CD4-positive, alpha-beta T cell (primary cell): ENCODE results near the gene MAP3K12. TPM values are rescaled to one million over a fixed set of nuclear protein-coding genes. Genes with fewer than 3 reads are reported as not detected.
A peak's percentile ranks its signal among the peaks of the same experiment; 100 is the strongest.

Experiments
- ATAC-seq: fragments of 200-7000 bp; cut with Tn5 transposase; one replicate; pipeline ENCODE4 v1.10.0; 2022; ENCODE audit warnings: mild to moderate bottlenecking; ENCODE audit not compliant: poor library complexity
- CTCF ChIA-PET: fragments of 350-600 bp; sonication (Branson Sonifier 250); formaldehyde crosslinking; loops from one replicate; lab custom pipeline; 2021; ENCODE audit warnings: antibody characterized with exemption, inconsistent platforms; lab: Charles Lee
- POLR2A ChIA-PET: fragments of 350-600 bp; sonication (Branson Sonifier 250); formaldehyde crosslinking; loops from one replicate; lab custom pipeline; 2021; ENCODE audit warnings: antibody characterized with exemption, inconsistent platforms; lab: Charles Lee
- DNase-seq, 14 experiments: peaks; one replicate each; pipeline ENCODE4 v3.0.0-alpha.2; 2013 to 2020; ENCODE audit warnings: mixed read lengths in 2 of 14
- H3K27ac ChIP-seq, 2 donors: one replicate each; pipeline versions ENCODE4 v1.5.1 to v1.7.0; 2013; ENCODE audit warnings: low read length in 2 of 2, low read depth in 1 of 2, mild to moderate bottlenecking in 1 of 2
- H3K27me3 ChIP-seq, 2 experiments: 1 replicate in 1 of 2; 2 replicates in 1 of 2; pipeline versions ENCODE4 v1.6.1 to v1.7.0; 2013; ENCODE audit warnings: low read length in 2 of 2, control low read depth in 1 of 2, mild to moderate bottlenecking in 1 of 2, moderate library complexity in 1 of 2; ENCODE audit not compliant: insufficient read depth in 2 of 2, control insufficient read depth in 1 of 2
- H3K36me3 ChIP-seq: one replicate; pipeline ENCODE4 v1.6.1; 2013; ENCODE audit warnings: low read length, control low read depth; ENCODE audit not compliant: insufficient read depth
- H3K4me1 ChIP-seq: one replicate; pipeline ENCODE4 v1.6.1; 2013; ENCODE audit warnings: low read length, control low read depth; ENCODE audit not compliant: insufficient read depth
- H3K4me3 ChIP-seq: one replicate; pipeline ENCODE4 v1.5.1; 2013; ENCODE audit warnings: mild to moderate bottlenecking, low read length, moderate library complexity
- H3K9me3 ChIP-seq, 2 experiments: 1 replicate in 1 of 2; 2 replicates in 1 of 2; pipeline versions ENCODE4 v1.6.1 to v1.7.0; 2013; ENCODE audit warnings: low read length in 2 of 2, mild to moderate bottlenecking in 2 of 2, control low read depth in 1 of 2, moderate library complexity in 1 of 2; ENCODE audit not compliant: control insufficient read depth in 1 of 2, insufficient read depth in 1 of 2
- H3K27ac Mint-ChIP-seq: one replicate; pipeline ENCODE4 v1.8.0; 2020; ENCODE audit warnings: mixed read lengths
- H3K27me3 Mint-ChIP-seq: one replicate; pipeline ENCODE4 v1.8.0; 2021; ENCODE audit warnings: mixed read lengths
- H3K36me3 Mint-ChIP-seq: one replicate; pipeline ENCODE4 v1.8.0; 2021; ENCODE audit warnings: low read depth, mixed read lengths
- H3K4me1 Mint-ChIP-seq: one replicate; pipeline ENCODE4 v1.8.0; 2021; ENCODE audit warnings: low read depth, mixed read lengths
- H3K4me3 Mint-ChIP-seq: one replicate; pipeline ENCODE4 v1.8.0; 2020; ENCODE audit warnings: mild to moderate bottlenecking, mixed read lengths
- H3K9me3 Mint-ChIP-seq: one replicate; pipeline ENCODE4 v1.8.0; 2020; ENCODE audit warnings: mixed read lengths
- CTCF ChIP-seq: fragments of 200-600 bp; IDR thresholded peaks from one replicate; pipeline ENCODE4 v1.8.0; 2022; ENCODE audit warnings: antibody characterized with exemption, mild to moderate bottlenecking
- intact Hi-C, 2 experiments: fragments of 100-400 bp; cut with DNase I in 1 of 2; cut with micrococcal nuclease in 1 of 2; formaldehyde crosslinking; loops; one replicate each; pipeline versions ENCODE4 v1.15.1 to v1.9.0; 2023 to 2025; cut with DNase I, micrococcal nuclease
- total RNA-seq, 174 experiments: library from RNA in 2 of 174; stranded (reverse) in 2 of 174; gene quantifications; one replicate each; pipeline ENCODE4 v1.2.3 and lab custom pipeline; 2021 to 2026

The MAP3K12 gene
- total RNA-seq, 2 experiments from 2014 or later: 12.6 to 15.2 TPM

DNA sequence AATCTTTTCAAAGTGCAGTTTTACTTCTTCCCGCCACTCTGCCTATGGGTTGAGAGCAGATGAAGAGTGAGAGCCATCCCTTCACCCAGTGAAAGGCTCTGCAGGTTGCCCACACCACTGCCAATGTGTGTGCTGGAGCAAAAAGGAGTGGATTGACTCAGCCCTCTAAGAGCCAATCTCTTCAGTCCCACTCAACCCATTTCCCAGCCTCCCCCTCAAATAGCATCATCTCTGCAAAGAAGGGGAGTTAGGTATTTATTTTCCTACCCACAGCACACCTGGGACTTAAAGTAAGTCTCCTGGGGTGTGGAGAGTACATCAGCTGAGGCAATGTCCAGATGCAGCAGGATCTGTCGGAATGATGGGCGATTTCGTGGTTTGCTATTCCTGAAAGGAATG is 15.3 kb downstream of the MAP3K12 start:
- no peaks in the 10 kb centered on the region for H3K27me3 Mint-ChIP-seq
- H3K27ac Mint-ChIP-seq: peak overlapping the region; percentile 5
- H3K4me1 ChIP-seq: peaks cover 7% of the 10 kb centered on the region
- peaks cover 81% of the 10 kb centered on the region for H3K36me3 ChIP-seq
- H3K4me1 Mint-ChIP-seq: peaks cover 11% of the 10 kb centered on the region
- H3K4me3 ChIP-seq: no peak overlapping the region
- DNase-seq: no peak
- H3K36me3 Mint-ChIP-seq: peaks cover 76% of the 10 kb centered on the region
- ChIA-PET POLR2A (interaction anchor here (0.6 to 3.6 kb wide), 3 partner anchors 11 to 20 kb away, joined by 3 to 24 read pairs (median 7); partner anchors contain the start of genes MAP3K12 and TARBP2), CTCF (no interaction called here)
- TF ChIP-seq CTCF: no peak
- no peaks in the 10 kb centered on the region for H3K27me3 ChIP-seq
- H3K27ac ChIP-seq: no peak overlapping the region
- H3K4me3 Mint-ChIP-seq: no peak overlapping the region
- ATAC-seq: no peak
- no peaks in the 10 kb centered on the region for H3K9me3 ChIP-seq
- intact Hi-C loops: no loop called here
- H3K9me3 Mint-ChIP-seq: no peaks in the 10 kb centered on the region

DNA sequence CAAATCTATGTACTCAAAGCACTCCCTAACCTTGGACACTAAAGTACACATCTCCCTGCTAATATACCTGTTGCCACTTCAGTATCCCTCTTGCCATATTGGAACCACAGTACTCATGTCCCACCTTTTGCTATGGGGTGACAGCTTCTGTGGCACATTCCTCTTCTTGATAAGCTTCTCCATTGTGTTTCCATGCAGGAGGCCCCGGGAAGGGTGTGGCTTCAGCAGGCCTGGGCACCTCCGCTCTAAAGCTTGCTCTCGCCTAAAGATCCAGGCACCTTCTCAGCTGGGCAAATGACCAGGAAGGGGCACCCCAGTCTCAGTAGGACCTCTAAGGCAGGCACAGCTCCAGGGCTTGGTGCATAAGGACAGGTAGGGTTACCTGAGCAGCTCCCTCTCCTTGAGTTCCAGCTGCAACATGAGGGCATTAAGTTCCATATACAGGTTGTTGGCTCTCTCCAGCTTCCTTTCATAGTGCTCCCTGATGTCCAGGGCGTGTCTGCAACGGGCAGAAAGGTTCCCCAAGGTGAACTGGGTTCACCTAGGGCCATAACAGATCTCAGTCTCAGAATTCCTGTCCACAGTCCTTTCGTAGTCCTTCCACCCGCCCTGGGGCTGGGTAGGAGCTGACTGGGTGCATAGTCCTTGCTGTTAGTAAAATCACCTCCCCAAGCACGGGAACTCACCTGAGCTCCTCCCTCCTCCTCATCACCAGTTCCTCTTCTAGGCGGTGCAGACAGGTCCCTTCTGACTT is 15.9 kb downstream of the MAP3K12 start:
- TF ChIP-seq CTCF: no peak
- H3K27ac ChIP-seq: no peak overlapping the region
- H3K4me3 Mint-ChIP-seq: peak overlapping the region; percentile 51
- no peak for DNase-seq
- H3K36me3 Mint-ChIP-seq: peaks cover 82% of the 10 kb centered on the region
- H3K4me3 ChIP-seq: no peak overlapping the region
- peaks cover 87% of the 10 kb centered on the region for H3K36me3 ChIP-seq
- intact Hi-C loops: no loop called here
- H3K27ac Mint-ChIP-seq: peak overlapping the region; percentile 5
- CTCF ChIA-PET: interaction anchor here (0.7 to 2.4 kb wide), 2 partner anchors 10 to 25 kb away, joined by 3 to 9 read pairs; no protein-coding TSS in a partner anchor
- no peaks in the 10 kb centered on the region for H3K27me3 Mint-ChIP-seq
- no peaks in the 10 kb centered on the region for H3K9me3 ChIP-seq
- H3K27me3 ChIP-seq: no peaks in the 10 kb centered on the region
- POLR2A ChIA-PET: interaction anchor here (0.6 to 3.6 kb wide), 6 partner anchors 10 to 29 kb away, joined by 3 to 24 read pairs (median 5); partner anchors contain the start of genes MAP3K12 and TARBP2
- peaks cover 7% of the 10 kb centered on the region for H3K4me1 ChIP-seq
- no peaks in the 10 kb centered on the region for H3K9me3 Mint-ChIP-seq
- peaks cover 11% of the 10 kb centered on the region for H3K4me1 Mint-ChIP-seq
- no peak for ATAC-seq

GRCh38 chr12:53482626-53483168 is 16.6 kb downstream of the MAP3K12 start:
- Histone ChIP-seq H3K9me3 (no peaks in the 10 kb centered on the region), H3K4me3 (no peak overlapping the region), H3K27ac (no peak overlapping the region), H3K36me3 (peaks cover 94% of the 10 kb centered on the region), H3K27me3 (no peaks in the 10 kb centered on the region), H3K4me1 (peaks cover 7% of the 10 kb centered on the region)
- Mint-ChIP-seq H3K4me3 (no peak overlapping the region), H3K9me3 (no peaks in the 10 kb centered on the region), H3K36me3 (peaks cover 83% of the 10 kb centered on the region), H3K4me1 (peaks cover 11% of the 10 kb centered on the region), H3K27me3 (no peaks in the 10 kb centered on the region), H3K27ac (peak overlapping the region; percentile 5)
- DNase-seq (peak in 1 of 14 experiments; percentile 30), ATAC-seq (no peak)
- CTCF ChIA-PET: interaction anchor here (0.7 to 2.4 kb wide), 3 partner anchors 10 to 29 kb away, joined by 3 to 9 read pairs (median 3); no protein-coding TSS in a partner anchor
- intact Hi-C loops: no loop called here
- no peak for TF ChIP-seq CTCF
- POLR2A ChIA-PET: interaction anchor here (0.9 to 3.6 kb wide), 7 partner anchors 10 to 30 kb away, joined by 3 to 24 read pairs (median 4); partner anchors contain the start of genes MAP3K12 and TARBP2
